ENCODE results near the gene GPR132.
"Not testable (repeated sequence)": the region's sequence is repeated elsewhere in the genome, so short reads cannot be mapped to it uniquely, and the experiment has no call there.

DNA sequence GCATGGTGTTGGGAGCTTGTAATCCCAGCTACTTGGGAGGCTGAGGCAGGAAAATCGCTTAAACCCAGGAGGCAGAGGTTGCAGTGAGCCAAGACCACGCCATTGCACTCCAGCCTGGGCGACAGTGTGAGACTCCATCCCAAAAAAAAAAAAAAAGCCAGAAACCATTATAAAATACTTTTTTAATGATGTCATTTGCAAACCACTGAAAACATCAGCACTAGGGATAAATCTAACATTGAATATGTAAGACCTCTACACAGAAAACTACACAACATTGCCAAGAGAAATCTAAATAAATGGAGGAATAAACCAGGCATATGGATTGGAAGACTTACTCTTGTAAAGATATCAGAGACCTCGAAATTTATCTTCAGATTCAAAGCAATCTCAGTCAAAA lies 37.5 kb downstream of the GPR132 start:
- TF ChIP-seq, protein P1, sequence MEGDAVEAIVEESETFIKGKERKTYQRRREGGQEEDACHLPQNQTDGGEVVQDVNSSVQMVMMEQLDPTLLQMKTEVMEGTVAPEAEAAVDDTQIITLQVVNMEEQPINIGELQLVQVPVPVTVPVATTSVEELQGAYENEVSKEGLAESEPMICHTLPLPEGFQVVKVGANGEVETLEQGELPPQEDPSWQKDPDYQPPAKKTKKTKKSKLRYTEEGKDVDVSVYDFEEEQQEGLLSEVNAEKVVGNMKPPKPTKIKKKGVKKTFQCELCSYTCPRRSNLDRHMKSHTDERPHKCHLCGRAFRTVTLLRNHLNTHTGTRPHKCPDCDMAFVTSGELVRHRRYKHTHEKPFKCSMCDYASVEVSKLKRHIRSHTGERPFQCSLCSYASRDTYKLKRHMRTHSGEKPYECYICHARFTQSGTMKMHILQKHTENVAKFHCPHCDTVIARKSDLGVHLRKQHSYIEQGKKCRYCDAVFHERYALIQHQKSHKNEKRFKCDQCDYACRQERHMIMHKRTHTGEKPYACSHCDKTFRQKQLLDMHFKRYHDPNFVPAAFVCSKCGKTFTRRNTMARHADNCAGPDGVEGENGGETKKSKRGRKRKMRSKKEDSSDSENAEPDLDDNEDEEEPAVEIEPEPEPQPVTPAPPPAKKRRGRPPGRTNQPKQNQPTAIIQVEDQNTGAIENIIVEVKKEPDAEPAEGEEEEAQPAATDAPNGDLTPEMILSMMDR (IDR thresholded peaks at IDR 0.05) = not testable (repeated sequence)
- TF ChIP-seq, protein P2, sequence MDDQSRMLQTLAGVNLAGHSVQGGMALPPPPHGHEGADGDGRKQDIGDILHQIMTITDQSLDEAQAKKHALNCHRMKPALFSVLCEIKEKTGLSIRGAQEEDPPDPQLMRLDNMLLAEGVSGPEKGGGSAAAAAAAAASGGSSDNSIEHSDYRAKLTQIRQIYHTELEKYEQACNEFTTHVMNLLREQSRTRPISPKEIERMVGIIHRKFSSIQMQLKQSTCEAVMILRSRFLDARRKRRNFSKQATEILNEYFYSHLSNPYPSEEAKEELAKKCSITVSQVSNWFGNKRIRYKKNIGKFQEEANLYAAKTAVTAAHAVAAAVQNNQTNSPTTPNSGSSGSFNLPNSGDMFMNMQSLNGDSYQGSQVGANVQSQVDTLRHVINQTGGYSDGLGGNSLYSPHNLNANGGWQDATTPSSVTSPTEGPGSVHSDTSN (IDR thresholded peaks at IDR 0.05) = not testable (repeated sequence)

All from A549 (cell line).